Right lobe of liver (tissue), 4 donors: Measurements from ENCODE around the gene CPNE2.
A peak's percentile ranks its signal among the peaks of the same experiment; 100 is the strongest.

Source experiments
- CTCF ChIP-seq, 4 donors: fragments of 200-600 bp in 3 of 4; fragments of 450-650 bp in 1 of 4; IDR thresholded peaks; one replicate each; pipeline versions ENCODE4 v1.5.1 to v1.8.0; 2016 to 2022; ENCODE audit warnings: antibody characterized with exemption in 4 of 4, mild to moderate bottlenecking in 2 of 4
- POLR2A ChIP-seq: fragments of 450-650 bp; IDR thresholded peaks from one replicate; pipeline ENCODE4 v1.6.1; 2017; ENCODE audit warnings: antibody characterized with exemption, mild to moderate bottlenecking
- donor health status: DM: no; HTN: no; CAD: no.
- donor health status: DM: no; HTN: no; CAD: no.
- donor health status: DM: no; HTN: yes; CAD: no.

- TF ChIP-seq POLR2A (no peak), CTCF (IDR thresholded peaks at IDR 0.05) (peak in 1 of 4 donors; percentile 4)
Measured at GRCh38 chr16:57146735-57147134, 54.4 kb downstream of the CPNE2 start.
